CD4-positive, alpha-beta T cell (primary cell): ENCODE results near the gene DAD1. TPM values are rescaled to one million over a fixed set of nuclear protein-coding genes. Genes with fewer than 3 reads are reported as not detected.

Source experiments
- ATAC-seq: fragments of 200-7000 bp; cut with Tn5 transposase; one replicate; pipeline ENCODE4 v1.10.0; 2022; ENCODE audit warnings: mild to moderate bottlenecking; ENCODE audit not compliant: poor library complexity
- CTCF ChIA-PET: fragments of 350-600 bp; sonication (Branson Sonifier 250); formaldehyde crosslinking; loops from one replicate; lab custom pipeline; 2021; ENCODE audit warnings: antibody characterized with exemption, inconsistent platforms; lab: Charles Lee
- POLR2A ChIA-PET: fragments of 350-600 bp; sonication (Branson Sonifier 250); formaldehyde crosslinking; loops from one replicate; lab custom pipeline; 2021; ENCODE audit warnings: antibody characterized with exemption, inconsistent platforms; lab: Charles Lee
- DNase-seq, 14 experiments: peaks; one replicate each; pipeline ENCODE4 v3.0.0-alpha.2; 2013 to 2020; ENCODE audit warnings: mixed read lengths in 2 of 14
- H3K27ac ChIP-seq, 2 donors: one replicate each; pipeline versions ENCODE4 v1.5.1 to v1.7.0; 2013; ENCODE audit warnings: low read length in 2 of 2, low read depth in 1 of 2, mild to moderate bottlenecking in 1 of 2
- H3K27me3 ChIP-seq, 2 experiments: 1 replicate in 1 of 2; 2 replicates in 1 of 2; pipeline versions ENCODE4 v1.6.1 to v1.7.0; 2013; ENCODE audit warnings: low read length in 2 of 2, control low read depth in 1 of 2, mild to moderate bottlenecking in 1 of 2, moderate library complexity in 1 of 2; ENCODE audit not compliant: insufficient read depth in 2 of 2, control insufficient read depth in 1 of 2
- H3K36me3 ChIP-seq: one replicate; pipeline ENCODE4 v1.6.1; 2013; ENCODE audit warnings: low read length, control low read depth; ENCODE audit not compliant: insufficient read depth
- H3K4me1 ChIP-seq: one replicate; pipeline ENCODE4 v1.6.1; 2013; ENCODE audit warnings: low read length, control low read depth; ENCODE audit not compliant: insufficient read depth
- H3K4me3 ChIP-seq: one replicate; pipeline ENCODE4 v1.5.1; 2013; ENCODE audit warnings: mild to moderate bottlenecking, low read length, moderate library complexity
- H3K9me3 ChIP-seq, 2 experiments: 1 replicate in 1 of 2; 2 replicates in 1 of 2; pipeline versions ENCODE4 v1.6.1 to v1.7.0; 2013; ENCODE audit warnings: low read length in 2 of 2, mild to moderate bottlenecking in 2 of 2, control low read depth in 1 of 2, moderate library complexity in 1 of 2; ENCODE audit not compliant: control insufficient read depth in 1 of 2, insufficient read depth in 1 of 2
- H3K27ac Mint-ChIP-seq: one replicate; pipeline ENCODE4 v1.8.0; 2020; ENCODE audit warnings: mixed read lengths
- H3K27me3 Mint-ChIP-seq: one replicate; pipeline ENCODE4 v1.8.0; 2021; ENCODE audit warnings: mixed read lengths
- H3K36me3 Mint-ChIP-seq: one replicate; pipeline ENCODE4 v1.8.0; 2021; ENCODE audit warnings: low read depth, mixed read lengths
- H3K4me1 Mint-ChIP-seq: one replicate; pipeline ENCODE4 v1.8.0; 2021; ENCODE audit warnings: low read depth, mixed read lengths
- H3K4me3 Mint-ChIP-seq: one replicate; pipeline ENCODE4 v1.8.0; 2020; ENCODE audit warnings: mild to moderate bottlenecking, mixed read lengths
- H3K9me3 Mint-ChIP-seq: one replicate; pipeline ENCODE4 v1.8.0; 2020; ENCODE audit warnings: mixed read lengths
- CTCF ChIP-seq: fragments of 200-600 bp; IDR thresholded peaks from one replicate; pipeline ENCODE4 v1.8.0; 2022; ENCODE audit warnings: antibody characterized with exemption, mild to moderate bottlenecking
- intact Hi-C, 2 experiments: fragments of 100-400 bp; cut with DNase I in 1 of 2; cut with micrococcal nuclease in 1 of 2; formaldehyde crosslinking; loops; one replicate each; pipeline versions ENCODE4 v1.15.1 to v1.9.0; 2023 to 2025; cut with DNase I, micrococcal nuclease
- total RNA-seq, 174 experiments: library from RNA in 2 of 174; stranded (reverse) in 2 of 174; gene quantifications; one replicate each; pipeline ENCODE4 v1.2.3 and lab custom pipeline; 2021 to 2026

The DAD1 gene
- total RNA-seq, 2 experiments from 2014 or later: 41.8 to 44.1 TPM

GRCh38 chr14:22547948-22548750 is 40.9 kb downstream of the DAD1 start:
- Histone ChIP-seq H3K27ac (peak overlapping the region; percentile 83 to 99), H3K9me3 (no peaks in the 10 kb centered on the region), H3K36me3 (peaks cover 98% of the 10 kb centered on the region), H3K4me3 (peak overlapping the region; percentile 61), H3K27me3 (no peaks in the 10 kb centered on the region), H3K4me1 (peaks cover 100% of the 10 kb centered on the region)
- Mint-ChIP-seq H3K9me3 (no peaks in the 10 kb centered on the region), H3K27me3 (no peaks in the 10 kb centered on the region), H3K4me1 (peaks cover 99% of the 10 kb centered on the region), H3K4me3 (peak overlapping the region; percentile 75), H3K27ac (peak overlapping the region; percentile 93), H3K36me3 (peaks cover 100% of the 10 kb centered on the region)
- CTCF ChIA-PET: interaction anchor here (1.4 to 5.5 kb wide), 4 partner anchors 8 to 825 kb away, joined by 3 to 34 read pairs (median 18); no protein-coding TSS in a partner anchor
- ATAC-seq (no peak), DNase-seq (peak in 3 of 14 experiments; percentile 36 to 61 (median 54))
- POLR2A ChIA-PET: interaction anchor here (0.6 to 13.3 kb wide), 16 partner anchors 8 to 825 kb away, joined by 3 to 613 read pairs (median 4); partner anchors contain the start of gene PRMT5
- TF ChIP-seq CTCF: no peak
- intact Hi-C loops: loop anchor here (2.0 to 5.0 kb wide), 2 partner anchors 36 to 43 kb away; no protein-coding TSS in a partner anchor

GRCh38 chr14:22547313-22547947 is 41.6 kb downstream of the DAD1 start:
- TF ChIP-seq CTCF: no peak
- Mint-ChIP-seq H3K27me3 (no peaks in the 10 kb centered on the region), H3K27ac (peak overlapping the region; percentile 93), H3K9me3 (no peaks in the 10 kb centered on the region), H3K36me3 (peaks cover 100% of the 10 kb centered on the region), H3K4me1 (peaks cover 99% of the 10 kb centered on the region), H3K4me3 (peak overlapping the region; percentile 75)
- Histone ChIP-seq H3K27ac (peak overlapping the region; percentile 83 to 99), H3K27me3 (no peaks in the 10 kb centered on the region), H3K4me3 (peak overlapping the region; percentile 61), H3K36me3 (peaks cover 98% of the 10 kb centered on the region), H3K4me1 (peaks cover 100% of the 10 kb centered on the region), H3K9me3 (no peaks in the 10 kb centered on the region)
- intact Hi-C loops: loop anchor here in 1 of 2 experiments (5.0 kb wide), 1 partner anchor 35 kb away; no protein-coding TSS in a partner anchor
- ATAC-seq (no peak), DNase-seq (peak in 1 of 14 experiments; percentile 50)
- ChIA-PET CTCF (interaction anchor here (1.2 to 5.5 kb wide), 5 partner anchors 9 to 32 kb away, joined by 3 to 34 read pairs (median 8); no protein-coding TSS in a partner anchor), POLR2A (interaction anchor here (0.6 to 13.3 kb wide), 18 partner anchors 7 to 824 kb away, joined by 3 to 613 read pairs (median 4); partner anchors contain the start of genes OXA1L and PRMT5)

GRCh38 chr14:22546722-22547071 is 42.3 kb downstream of the DAD1 start:
- H3K4me3 ChIP-seq: peak overlapping the region; percentile 61
- TF ChIP-seq CTCF: no peak
- CTCF ChIA-PET: interaction anchor here (1.1 to 5.5 kb wide), 6 partner anchors 9 to 32 kb away, joined by 3 to 34 read pairs (median 6); no protein-coding TSS in a partner anchor
- no peaks in the 10 kb centered on the region for H3K27me3 ChIP-seq
- peaks cover 100% of the 10 kb centered on the region for H3K4me1 ChIP-seq
- POLR2A ChIA-PET: interaction anchor here (1.0 to 13.3 kb wide), 12 partner anchors 7 to 696 kb away, joined by 3 to 613 read pairs (median 4); partner anchors contain the start of gene OXA1L
- peaks cover 98% of the 10 kb centered on the region for H3K36me3 ChIP-seq
- Mint-ChIP-seq H3K4me3 (peak overlapping the region; percentile 75), H3K27me3 (no peaks in the 10 kb centered on the region), H3K4me1 (peaks cover 99% of the 10 kb centered on the region), H3K36me3 (peaks cover 100% of the 10 kb centered on the region), H3K9me3 (no peaks in the 10 kb centered on the region), H3K27ac (peak overlapping the region; percentile 93)
- intact Hi-C loops: loop anchor here in 1 of 2 experiments (5.0 kb wide), 1 partner anchor 34 kb away; no protein-coding TSS in a partner anchor
- no peak for ATAC-seq
- no peaks in the 10 kb centered on the region for H3K9me3 ChIP-seq
- no peak for DNase-seq
- H3K27ac ChIP-seq: peak overlapping the region; percentile 83 to 99
